Measurements from ENCODE around the gene BTBD9.

- TF ChIP-seq CTCF (IDR thresholded peaks at IDR 0.05) (no peak), POLR2A (IDR thresholded peaks at IDR 0.05) (no peak)
Measured at GRCh38 chr6:38508286-38508685, 131.4 kb downstream of the BTBD9 start.

All from Peyer's patch (tissue), 4 donors.